A673 (cell line): ENCODE results near the gene FRMD3.

Source experiments
- EZH2 ChIP-seq: fragments of 200-600 bp; sonication (generic); IDR thresholded peaks from 2 replicates; pipeline ENCODE4 v1.6.1; 2017; ENCODE audit warnings: borderline replicate concordance, low read depth, mild to moderate bottlenecking, mixed read lengths, antibody characterized with exemption, low read length; ENCODE audit not compliant: poor library complexity, severe bottlenecking
- TF ChIP-seq, protein P1 (sequence below): fragments of 300-800, 200-600 bp; sonication (generic); conservative IDR thresholded peaks from 2 replicates; pipeline ENCODE4 v1.5.1; 2017; ENCODE audit warnings: low read depth, mild to moderate bottlenecking, antibody characterized with exemption, low read length, moderate library complexity, mixed read lengths

DNA sequence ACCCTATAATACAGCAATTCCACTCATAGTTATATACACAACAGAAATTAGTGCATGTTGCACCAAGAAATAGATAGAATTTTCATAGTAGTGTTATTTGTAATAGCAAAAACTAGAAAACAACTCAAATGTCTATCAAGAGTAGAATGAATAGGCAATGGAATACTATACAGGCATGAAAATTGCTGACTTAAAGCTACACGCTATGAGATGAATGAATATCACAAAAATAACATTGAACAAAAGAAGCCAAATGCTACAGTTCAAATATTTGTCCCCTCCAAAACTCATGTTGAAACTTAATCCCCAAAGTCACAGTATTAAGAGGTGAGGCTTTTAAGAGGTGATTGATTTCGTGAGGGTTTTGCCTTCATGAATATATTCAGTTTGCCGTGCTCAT is 215.1 kb downstream of the FRMD3 start:
- TF ChIP-seq, protein P1, sequence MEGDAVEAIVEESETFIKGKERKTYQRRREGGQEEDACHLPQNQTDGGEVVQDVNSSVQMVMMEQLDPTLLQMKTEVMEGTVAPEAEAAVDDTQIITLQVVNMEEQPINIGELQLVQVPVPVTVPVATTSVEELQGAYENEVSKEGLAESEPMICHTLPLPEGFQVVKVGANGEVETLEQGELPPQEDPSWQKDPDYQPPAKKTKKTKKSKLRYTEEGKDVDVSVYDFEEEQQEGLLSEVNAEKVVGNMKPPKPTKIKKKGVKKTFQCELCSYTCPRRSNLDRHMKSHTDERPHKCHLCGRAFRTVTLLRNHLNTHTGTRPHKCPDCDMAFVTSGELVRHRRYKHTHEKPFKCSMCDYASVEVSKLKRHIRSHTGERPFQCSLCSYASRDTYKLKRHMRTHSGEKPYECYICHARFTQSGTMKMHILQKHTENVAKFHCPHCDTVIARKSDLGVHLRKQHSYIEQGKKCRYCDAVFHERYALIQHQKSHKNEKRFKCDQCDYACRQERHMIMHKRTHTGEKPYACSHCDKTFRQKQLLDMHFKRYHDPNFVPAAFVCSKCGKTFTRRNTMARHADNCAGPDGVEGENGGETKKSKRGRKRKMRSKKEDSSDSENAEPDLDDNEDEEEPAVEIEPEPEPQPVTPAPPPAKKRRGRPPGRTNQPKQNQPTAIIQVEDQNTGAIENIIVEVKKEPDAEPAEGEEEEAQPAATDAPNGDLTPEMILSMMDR = no peak
- no peak for TF ChIP-seq EZH2
